DMS53 treated with DMSO at 0.1 percent for 48 hours (cell line): Measurements from ENCODE around the gene SRSF1.
"Not testable (repeated sequence)": the region's sequence is repeated elsewhere in the genome, so short reads cannot be mapped to it uniquely, and the experiment has no call there.

Experiments used
- DNase-seq: peaks from one replicate; lab custom pipeline; 2025; ENCODE audit not compliant: unreplicated experiment; lab: John Stamatoyannopoulos, UW

SRSF1 gene

DNA sequence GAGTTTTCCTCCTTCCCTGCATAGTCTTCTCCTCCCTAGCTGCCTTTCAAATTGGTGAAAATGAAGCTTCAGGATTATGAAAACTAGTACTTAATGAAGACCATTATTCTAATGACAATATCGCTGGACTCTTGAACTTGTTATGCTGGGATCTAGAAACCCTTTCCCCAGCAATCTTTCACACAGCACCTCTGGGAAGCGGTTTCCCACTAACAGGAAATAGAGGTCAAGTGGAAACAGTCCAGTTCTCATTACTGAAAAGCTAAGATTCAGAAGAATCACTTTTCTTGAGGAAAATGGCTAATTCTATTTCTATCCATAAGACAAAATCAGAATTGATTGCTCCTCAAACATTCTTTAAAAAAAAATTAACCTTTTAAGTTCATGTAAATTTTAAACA lies 17.0 kb downstream of the SRSF1 start:
- no peak for DNase-seq

GRCh38 chr17:57988301-57989250 lies 18.5 kb downstream of the SRSF1 start:
- DNase-seq: peak; percentile 36

DNA sequence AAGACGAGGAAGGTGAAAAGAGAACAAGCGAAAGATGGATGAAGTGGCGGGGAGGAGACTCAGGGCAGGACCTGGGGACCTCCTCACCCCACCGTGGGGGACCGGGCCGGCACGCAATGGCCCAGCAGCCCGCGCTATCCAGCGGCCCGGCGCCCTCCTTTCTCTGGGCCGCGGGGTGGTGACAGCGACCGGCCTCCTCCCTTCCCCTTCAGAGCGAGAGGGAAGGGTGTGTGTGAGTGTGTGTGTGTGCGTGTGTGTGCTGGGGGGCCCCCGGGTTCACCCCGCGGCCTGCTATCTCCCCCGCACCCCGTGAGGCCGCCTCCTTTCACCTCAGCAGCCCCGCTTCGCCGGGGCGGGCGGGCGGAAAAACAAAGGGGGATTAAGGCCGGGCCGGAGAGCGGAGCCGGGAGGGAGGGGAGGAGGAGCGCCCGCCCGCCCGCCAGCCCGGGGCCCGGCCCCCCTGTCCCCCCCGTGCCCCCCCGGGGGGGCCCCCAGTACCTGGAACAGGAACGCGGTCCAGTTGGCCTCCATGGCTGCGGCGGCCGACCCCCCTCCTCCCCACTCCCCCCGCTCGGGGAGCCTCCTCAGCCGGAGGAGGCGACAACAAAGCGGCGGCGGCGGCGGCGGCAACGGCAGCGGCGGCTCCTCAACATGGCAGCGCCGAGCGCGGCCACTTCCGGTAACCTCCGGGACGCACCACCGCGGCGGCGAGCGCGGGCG lies 19.3 kb downstream of the SRSF1 start, which contains the start of gene VEZF1:
Gene VEZF1 (minus strand): TSS at position 674 of the 720 bp plus-strand sequence. CDS start 143 bp downstream, at position 531.
- peak; percentile 34 for DNase-seq

DNA sequence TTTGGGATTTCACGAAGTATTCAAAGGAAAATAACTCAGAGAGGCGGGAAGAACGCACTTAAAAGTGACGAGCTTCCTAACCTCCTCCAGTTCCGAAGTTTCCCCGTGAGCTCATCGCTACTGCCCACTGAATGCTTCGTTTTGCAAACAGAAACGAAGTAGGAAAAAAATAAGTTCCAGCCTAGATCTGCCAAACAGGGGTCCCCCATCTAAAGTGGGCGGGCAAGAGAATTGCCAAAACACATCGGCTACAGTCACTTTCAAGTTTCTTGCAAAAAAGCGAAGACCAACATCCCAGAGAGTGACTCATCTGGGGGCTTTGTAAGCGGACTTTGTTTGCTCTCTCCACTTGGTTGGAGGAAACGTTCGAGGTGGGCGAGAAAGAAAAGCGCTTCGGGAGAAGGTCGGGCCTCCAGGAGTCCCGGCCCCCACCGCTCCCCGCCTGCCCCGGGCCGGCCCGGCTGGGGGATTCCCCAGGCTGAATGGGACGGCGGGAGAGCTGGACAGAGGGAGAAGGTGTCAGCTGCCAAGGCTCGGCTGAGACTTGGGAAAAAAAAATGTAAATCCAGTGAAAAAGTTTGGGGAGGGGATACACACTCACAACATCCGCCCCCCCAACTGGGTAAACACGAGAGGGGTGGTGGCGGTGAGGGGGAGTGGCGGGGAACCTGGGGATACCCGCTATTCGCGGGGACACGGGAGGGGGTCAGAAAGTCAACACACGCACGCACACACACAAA lies 20.0 kb downstream of the SRSF1 start:
- no peak for DNase-seq

- DNase-seq: no peak
Observed at GRCh38 chr17:57985675-57985974, 21.4 kb downstream of the SRSF1 start.

DNA sequence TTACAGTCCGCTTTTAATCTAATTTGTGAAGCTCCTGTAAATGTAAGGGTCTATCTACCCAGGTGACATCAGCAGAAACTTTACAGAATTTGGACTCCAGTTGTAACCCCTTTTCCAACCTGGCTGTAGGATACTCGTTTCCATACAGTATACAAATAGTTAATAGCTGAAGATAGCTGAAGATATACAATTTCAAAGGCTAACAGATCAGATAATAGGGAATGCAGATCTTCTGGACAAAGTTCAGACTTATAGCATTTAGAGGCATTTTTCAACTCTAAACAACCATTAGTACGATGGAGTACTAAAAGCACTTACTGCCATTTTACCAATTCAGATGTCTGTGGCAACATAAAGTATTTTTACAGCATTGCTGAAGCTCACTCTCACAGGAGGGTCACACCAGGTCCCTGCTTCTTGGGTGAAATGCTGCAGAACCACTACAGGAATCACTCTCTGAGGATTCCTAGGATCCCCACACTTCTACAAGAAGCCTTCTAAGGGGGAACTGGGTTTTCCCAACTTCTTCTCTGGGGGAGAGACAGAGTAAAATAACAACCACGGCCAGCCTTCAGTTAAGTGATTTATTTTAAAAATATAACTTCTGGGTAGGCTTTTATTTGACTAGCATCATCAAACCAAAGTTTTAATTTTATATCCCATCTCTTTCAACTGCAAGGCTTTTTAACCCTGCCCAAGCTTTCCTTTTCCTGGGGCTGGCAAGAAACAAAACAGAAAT lies 21.9 kb downstream of the SRSF1 start:
- DNase-seq: no peak

DNA sequence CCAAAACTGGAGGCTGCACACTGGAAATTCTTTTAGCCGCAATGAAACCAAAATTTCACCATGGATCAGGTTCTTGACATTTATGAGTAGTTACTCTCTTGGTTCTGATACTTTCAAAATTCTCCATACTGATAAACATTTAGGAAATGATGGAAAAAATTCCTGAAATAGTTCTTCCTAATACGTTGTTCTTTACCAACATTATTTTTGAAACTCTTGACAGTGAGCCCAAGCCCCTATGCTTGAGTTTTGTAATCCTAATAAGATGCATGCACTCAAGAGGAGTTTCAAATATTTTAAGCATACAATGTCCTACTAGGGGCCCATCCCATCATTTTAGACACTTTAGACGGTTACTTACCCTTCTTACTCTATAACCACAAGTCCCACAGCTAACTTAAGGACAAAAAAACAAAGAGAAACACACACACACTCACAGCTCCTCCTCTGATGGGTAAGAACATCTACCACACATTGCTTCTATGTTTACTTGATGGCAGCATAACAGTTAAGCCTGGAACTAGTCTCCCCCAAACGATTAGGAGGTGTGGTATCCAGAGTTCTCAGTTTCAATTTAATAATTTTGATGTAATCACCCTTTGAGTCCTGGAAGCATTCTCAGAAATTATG lies 22.7 kb downstream of the SRSF1 start:
- no peak for DNase-seq

GRCh38 chr17:57983446-57983845 lies 23.6 kb downstream of the SRSF1 start:
- no peak for DNase-seq

- no peak for DNase-seq
Observed at GRCh38 chr17:57982452-57983170, 24.4 kb downstream of the SRSF1 start.

DNA sequence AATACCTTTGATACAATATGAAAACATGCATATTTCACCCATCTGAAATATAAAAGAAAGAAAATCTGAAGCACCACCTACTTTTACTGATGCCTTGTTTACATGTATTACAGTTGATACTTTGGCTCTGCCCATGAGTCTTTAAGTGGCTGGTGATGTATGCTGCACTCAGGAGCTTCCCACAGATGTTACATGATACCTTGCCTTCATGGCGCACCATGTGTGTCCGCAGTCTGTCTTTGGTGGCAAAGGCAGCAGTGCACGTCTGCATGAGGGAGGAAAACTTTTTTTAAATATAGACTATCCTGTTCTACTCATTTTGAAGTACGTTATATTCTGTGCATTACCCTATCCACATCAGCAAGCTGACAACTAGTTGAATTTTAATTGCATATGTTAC lies 26.5 kb downstream of the SRSF1 start:
- no peak for DNase-seq

DNA sequence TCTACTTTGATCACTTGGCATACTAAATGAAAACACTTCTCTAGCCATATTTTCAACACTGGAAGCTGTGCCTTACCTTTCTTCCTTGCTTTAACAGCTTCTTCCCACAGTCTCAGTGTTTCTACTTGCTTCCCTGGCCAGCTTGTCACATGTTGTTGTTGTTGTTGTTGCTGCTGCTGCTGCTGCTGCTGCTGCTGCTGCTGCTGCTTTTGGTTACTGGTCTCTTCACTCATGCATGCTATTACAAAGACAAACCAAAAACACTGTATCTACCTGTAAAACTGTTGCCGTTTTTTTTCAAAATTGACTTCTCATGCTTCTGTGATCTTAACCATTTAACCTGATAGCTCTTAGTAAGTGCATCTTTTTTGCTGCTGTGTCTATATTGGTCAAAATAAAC lies 28.0 kb downstream of the SRSF1 start:
- no peak for DNase-seq

- DNase-seq: no peak
Observed at GRCh38 chr17:57976594-57976993, 30.5 kb downstream of the SRSF1 start.

- DNase-seq: no peak
Observed at GRCh38 chr17:57975044-57975443, 32.0 kb downstream of the SRSF1 start.

DNA sequence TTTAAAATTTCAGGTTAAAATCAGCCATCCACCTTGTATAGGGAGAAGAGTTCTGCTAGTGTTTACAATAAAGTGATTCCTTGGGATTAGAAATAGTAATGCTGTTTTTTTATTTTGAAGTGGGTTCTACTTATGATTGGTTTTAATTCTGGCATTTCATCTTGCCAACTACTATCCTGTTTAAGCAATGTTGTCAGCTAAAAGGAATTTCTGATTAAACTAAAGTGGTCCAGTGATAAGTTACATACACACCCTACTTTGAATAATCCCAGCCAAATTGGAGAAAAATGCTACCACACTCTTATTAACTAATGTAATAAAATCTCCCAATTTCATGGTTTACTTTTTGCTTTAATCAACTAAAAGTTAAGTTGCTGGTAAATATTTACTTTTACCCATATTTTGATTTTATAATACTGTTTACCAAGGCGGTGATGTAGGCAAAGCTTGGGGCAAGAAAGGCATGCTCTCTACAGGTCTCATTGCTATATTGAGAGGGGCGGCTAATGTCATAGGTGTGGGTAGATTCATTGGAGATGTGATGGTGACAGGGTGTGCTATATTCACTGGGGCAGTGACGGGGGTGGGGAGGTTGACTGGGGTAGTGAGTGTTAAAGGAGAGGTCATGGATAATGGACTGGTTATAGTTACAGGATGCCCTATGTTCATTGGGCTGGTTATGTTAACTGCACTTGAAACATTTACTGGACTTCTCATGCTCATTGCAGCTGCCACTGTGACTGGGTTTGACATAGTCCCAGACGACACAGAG lies 32.8 kb downstream of the SRSF1 start:
- DNase-seq: not testable (repeated sequence)

GRCh38 chr17:57972151-57972550 lies 34.9 kb downstream of the SRSF1 start:
- no peak for DNase-seq

DNA sequence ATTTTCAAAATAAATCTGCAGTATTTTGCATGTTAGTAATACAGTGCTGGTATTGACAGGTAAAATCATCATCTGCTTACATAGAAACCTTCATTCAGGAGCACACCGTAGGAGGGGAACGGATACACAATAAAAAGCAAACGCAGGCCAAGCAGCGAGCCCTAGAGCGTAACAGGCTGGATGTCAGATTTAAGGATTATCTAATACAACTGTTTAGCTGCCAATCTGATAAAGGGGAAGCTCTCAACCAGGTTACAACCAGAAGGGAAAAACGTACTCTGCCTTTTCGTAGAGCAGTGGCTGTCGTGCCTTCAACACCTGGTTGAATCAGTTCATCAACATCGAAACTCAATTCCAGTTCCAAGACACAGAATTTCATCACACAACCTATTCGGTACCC lies 35.5 kb downstream of the SRSF1 start:
- DNase-seq: no peak

- no peak for DNase-seq
Observed at GRCh38 chr17:57970710-57971109, 36.3 kb downstream of the SRSF1 start.

DNA sequence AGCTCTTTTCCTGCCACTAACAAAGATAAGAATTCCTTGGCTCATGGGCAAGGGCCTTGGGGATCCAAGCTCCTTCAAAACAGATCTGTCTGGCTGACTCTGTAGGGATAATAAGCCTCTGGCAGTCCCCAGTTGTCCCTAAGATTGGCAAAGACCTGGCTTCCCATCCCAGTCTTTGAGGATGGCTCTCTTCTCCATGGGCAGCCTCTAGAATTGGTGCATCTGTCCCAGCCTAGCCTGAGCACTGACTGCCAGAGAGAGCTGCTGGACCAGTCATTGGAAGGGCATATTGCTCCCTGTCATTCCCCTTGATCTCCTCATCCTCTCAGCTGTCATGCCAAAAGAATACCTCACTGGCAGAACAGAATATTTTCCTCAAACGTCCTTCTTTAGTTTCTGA lies 38.6 kb downstream of the SRSF1 start:
- no peak for DNase-seq

DNA sequence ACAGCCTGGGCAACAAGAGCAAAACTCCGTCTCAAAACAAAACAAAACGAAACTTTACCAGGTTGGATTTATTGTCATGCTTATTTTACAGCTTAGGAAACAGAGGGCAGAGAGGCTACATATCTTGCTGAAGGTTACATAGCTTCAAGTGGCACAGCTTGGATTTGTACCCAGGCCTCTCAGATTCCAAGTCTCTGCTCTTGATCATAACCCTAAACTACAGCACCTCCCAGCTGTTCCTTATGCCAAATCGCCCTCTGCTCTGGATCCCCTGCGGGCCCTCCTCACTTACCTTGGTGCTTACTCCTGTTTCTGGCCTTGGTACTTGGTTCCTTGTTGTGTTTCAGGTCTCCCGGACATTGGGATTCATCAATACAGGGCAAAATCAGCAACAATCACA lies 40.2 kb downstream of the SRSF1 start:
- no peak for DNase-seq
